Embryonic facial prominence (tissue), 1 donor: ENCODE data around the gene ENDOG.
"Not testable (repeated sequence)": the region's sequence is repeated elsewhere in the genome, so short reads cannot be mapped to it uniquely, and the experiment has no call there.

Experiments
- DNase-seq: peaks from one replicate; pipeline ENCODE4 v3.0.0-alpha.2; 2016; ENCODE audit errors: extremely low spot score

Gene ENDOG

GRCh38 chr9:128862401-128862851 lies 44.1 kb downstream of the ENDOG start:
- no peak for DNase-seq

GRCh38 chr9:128863647-128864046 lies 45.3 kb downstream of the ENDOG start:
- no peak for DNase-seq

GRCh38 chr9:128870128-128870940 lies 52.0 kb downstream of the ENDOG start:
- DNase-seq, result no peak

- not testable (repeated sequence) for DNase-seq
Observed at GRCh38 chr9:128870941-128871265, 52.6 kb downstream of the ENDOG start.
